ENCODE data around the gene NRP1. TPM values are rescaled to one million over a fixed set of nuclear protein-coding genes. Genes with fewer than 3 reads are reported as not detected.
A peak's percentile ranks its signal among the peaks of the same experiment; 100 is the strongest.

NRP1 gene
- polyA plus RNA-seq, 2 of the 4 experiments (the other 2 are of a cell fraction), result 121 to 259 TPM

GRCh38 chr10:33270971-33271370 is 63.5 kb downstream of the NRP1 start (continued):
- TF ChIP-seq POLR2AphosphoS2 (conservative IDR thresholded peaks at IDR 0.05; ENCODE audit: low read length) (no peak), KDM1A (IDR thresholded peaks at IDR 0.05; ENCODE audit: low read depth) (no peak), PHF8 (IDR thresholded peaks at IDR 0.05; ENCODE audit: borderline replicate concordance, low read depth) (no peak)

GRCh38 chr10:33267708-33268107 is 66.8 kb downstream of the NRP1 start:
- H3K4me3 ChIP-seq, result no peak overlapping the region
- FAIRE-seq, result no peak
- peak overlapping the region; percentile 8 to 88; a peak in 3 of 6 replicates for H3K27ac ChIP-seq
- H3K4me1 ChIP-seq, result peaks cover 81% of the 10 kb centered on the region
- POLR2A ChIA-PET, result no interaction called here
- WGBS (ENCODE audit: missing lambda C conversion rate), result 94% methylated on average over 5 of the region's 5 CpGs
- no peaks in the 10 kb centered on the region for H3K9me3 ChIP-seq
- CTCF ChIA-PET, result interaction anchor here (0.6 kb wide), 1 partner anchor 74 kb away, joined by 3 read pairs; no protein-coding TSS in a partner anchor
- DNase-seq (ENCODE audit: low read depth in 1 of 2, low spot score in 1 of 2), result no peak
- no peak for ATAC-seq
- H3K4me2 ChIP-seq, result no peak overlapping the region
- no peak for TF ChIP-seq ZNF302 (CRISPR knock-in tag; IDR thresholded peaks at IDR 0.05)
- no peak for TF ChIP-seq ATOH8 (CRISPR knock-in tag; IDR thresholded peaks at IDR 0.05; ENCODE audit: low read depth)
- TF ChIP-seq CBX2 (IDR thresholded peaks at IDR 0.05; ENCODE audit: borderline replicate concordance, low read depth), result no peak
- no peak for TF ChIP-seq RCOR1 (IDR thresholded peaks at IDR 0.05; ENCODE audit: low read depth, low read length)
- no peak for TF ChIP-seq SREBF2 (IDR thresholded peaks at IDR 0.05)
- TF ChIP-seq USF2 (IDR thresholded peaks at IDR 0.05), result no peak
- TF ChIP-seq TFCP2L1 (CRISPR knock-in tag; IDR thresholded peaks at IDR 0.05), result no peak
- TF ChIP-seq E2F6 (IDR thresholded peaks at IDR 0.05; ENCODE audit: borderline replicate concordance, low read depth), result no peak
- TF ChIP-seq CBX8 (IDR thresholded peaks at IDR 0.05), result no peak
- no peak for TF ChIP-seq NR3C1 (IDR thresholded peaks at IDR 0.05)
- no peak for TF ChIP-seq PBX3 (IDR thresholded peaks at IDR 0.05)
- no peak for TF ChIP-seq HDAC2 (IDR thresholded peaks at IDR 0.05)
- no peak for TF ChIP-seq RAD21 (conservative IDR thresholded peaks at IDR 0.05 in 1 of 2, IDR thresholded peaks at IDR 0.05 in 1 of 2)
- no peak for TF ChIP-seq POLR2A (IDR thresholded peaks at IDR 0.05; ENCODE audit: low read length)
- TF ChIP-seq CHD2 (IDR thresholded peaks at IDR 0.05; ENCODE audit: low read length, partially characterized antibody), result no peak
- TF ChIP-seq HOXB13 (CRISPR knock-in tag; IDR thresholded peaks at IDR 0.05; ENCODE audit: low read depth), result no peak
- no peak for TF ChIP-seq ESRRA (IDR thresholded peaks at IDR 0.05; ENCODE audit: borderline replicate concordance, low read length)
- no peak for TF ChIP-seq ELK1 (IDR thresholded peaks at IDR 0.05; ENCODE audit: low read depth, low read length)
- TF ChIP-seq RARB (CRISPR knock-in tag; IDR thresholded peaks at IDR 0.05), result no peak
- TF ChIP-seq POLR2AphosphoS2 (conservative IDR thresholded peaks at IDR 0.05; ENCODE audit: low read length), result no peak

GRCh38 chr10:33265621-33266020 is 68.8 kb downstream of the NRP1 start:
- peak overlapping the region; percentile 87 to 88 for H3K27ac ChIP-seq
- POLR2A ChIA-PET, result no interaction called here
- FAIRE-seq, result no peak
- no peaks in the 10 kb centered on the region for H3K9me3 ChIP-seq
- DNase-seq (ENCODE audit: low read depth in 1 of 2, low spot score in 1 of 2), result no peak
- no peak for ATAC-seq
- H3K4me1 ChIP-seq, result peaks cover 74% of the 10 kb centered on the region
- WGBS (ENCODE audit: missing lambda C conversion rate), result 89% methylated on average over 4 of the region's 4 CpGs
- CTCF ChIA-PET, result interaction anchor here (0.9 kb wide), 1 partner anchor 16 kb away, joined by 3 read pairs; no protein-coding TSS in a partner anchor
- TF ChIP-seq USF2 (IDR thresholded peaks at IDR 0.05) (no peak), HEYL (CRISPR knock-in tag; IDR thresholded peaks at IDR 0.05) (no peak), FOSL2 (IDR thresholded peaks at IDR 0.05) (no peak), FOSL2 (CRISPR knock-in tag; IDR thresholded peaks at IDR 0.05) (no peak), MYC (IDR thresholded peaks at IDR 0.05; ENCODE audit: borderline replicate concordance, low read length) (no peak), BHLHE40 (IDR thresholded peaks at IDR 0.05; ENCODE audit: low read depth, low read length) (no peak), EP300 (IDR thresholded peaks at IDR 0.05) (no peak), CHD4 (IDR thresholded peaks at IDR 0.05; ENCODE audit: borderline replicate concordance) (no peak), KDM5A (IDR thresholded peaks at IDR 0.05) (no peak), CEBPB (IDR thresholded peaks at IDR 0.05) (no peak), CBX8 (IDR thresholded peaks at IDR 0.05) (no peak)
- H3K4me2 ChIP-seq, result no peak overlapping the region; the same call in 2 of the 3 replicates
- H3K4me3 ChIP-seq, result no peak overlapping the region
